ENCODE results near the gene OSBPL5.
"Not testable (repeated sequence)": the region's sequence is repeated elsewhere in the genome, so short reads cannot be mapped to it uniquely, and the experiment has no call there.

Gene OSBPL5

DNA sequence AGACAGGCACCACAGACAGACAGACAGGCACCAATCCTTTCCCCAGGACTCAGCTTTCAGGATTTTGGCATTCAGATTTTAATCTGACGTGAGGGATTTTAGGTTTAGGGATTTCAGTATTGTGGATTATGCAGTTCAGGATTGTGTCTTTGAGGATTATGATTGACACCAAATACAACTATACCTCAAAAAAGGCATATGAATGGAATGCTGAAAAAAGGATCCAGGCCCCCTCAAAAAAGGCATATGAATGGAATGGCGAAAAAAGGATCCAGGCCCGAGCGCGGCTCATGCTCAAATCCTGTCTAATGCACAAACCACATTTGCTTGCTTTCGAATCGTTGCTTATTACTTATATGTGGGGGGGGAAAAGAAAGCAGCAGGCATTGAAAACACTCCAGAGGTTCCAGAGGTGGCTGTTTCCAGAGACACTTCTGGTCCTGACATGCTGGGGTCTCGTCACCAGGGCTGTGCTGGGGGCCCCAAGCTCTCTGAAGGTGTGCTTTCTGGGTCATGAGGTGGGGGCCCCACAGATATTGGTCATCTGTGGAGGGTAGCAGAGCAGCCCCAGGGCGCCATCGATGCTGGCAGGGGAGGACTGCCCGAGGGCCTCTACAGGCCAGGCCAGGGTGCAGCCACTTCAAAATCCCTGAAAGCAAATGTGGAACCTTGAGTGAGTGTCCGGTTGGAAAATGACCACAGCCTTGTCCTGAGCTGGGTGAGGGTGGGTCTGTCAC, 16.8 kb upstream of the OSBPL5 start:
- no peak for DNase-seq

GRCh38 chr11:3180869-3181268, 15.8 kb upstream of the OSBPL5 start:
- no peak for DNase-seq

DNA sequence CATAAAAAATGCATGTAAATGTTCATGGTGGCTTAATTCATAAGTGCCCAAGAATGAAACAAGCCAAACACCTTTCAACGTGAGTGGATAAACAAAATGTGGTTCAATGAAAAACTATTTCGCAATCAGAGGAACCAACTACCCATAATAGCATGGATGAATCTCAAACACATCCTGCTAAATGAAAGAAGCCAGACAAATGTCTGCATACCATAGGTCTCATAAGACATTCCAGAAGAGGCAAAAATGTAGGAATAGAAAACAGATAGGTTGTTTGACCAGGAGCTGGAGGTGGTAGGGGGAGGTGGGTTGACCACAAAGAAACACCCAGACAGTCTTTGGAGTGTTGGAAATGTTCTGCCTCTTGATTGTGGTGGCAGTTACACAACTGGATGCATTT, 13.2 kb upstream of the OSBPL5 start:
- DNase-seq: no peak

- DNase-seq: no peak
Measured at GRCh38 chr11:3177931-3178330, 12.8 kb upstream of the OSBPL5 start.

DNA sequence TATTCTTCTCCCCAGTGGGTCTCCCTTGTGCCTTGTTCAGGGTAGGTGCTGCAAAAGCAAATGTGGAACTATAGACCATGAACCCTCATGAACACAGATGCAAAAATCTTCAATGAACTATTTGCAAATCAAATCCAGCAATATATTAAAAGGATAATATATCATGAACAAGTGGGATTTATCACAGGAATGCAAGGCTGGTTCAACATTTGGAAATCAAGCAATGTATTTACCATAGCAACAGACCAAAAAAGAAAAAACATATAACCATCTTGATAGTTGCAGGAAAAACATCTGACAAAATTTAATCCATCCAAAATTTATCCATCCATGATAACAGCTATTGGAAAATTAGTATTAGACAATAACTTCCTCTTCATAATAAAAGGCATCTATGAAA, 11.4 kb upstream of the OSBPL5 start:
- DNase-seq: no peak

DNA sequence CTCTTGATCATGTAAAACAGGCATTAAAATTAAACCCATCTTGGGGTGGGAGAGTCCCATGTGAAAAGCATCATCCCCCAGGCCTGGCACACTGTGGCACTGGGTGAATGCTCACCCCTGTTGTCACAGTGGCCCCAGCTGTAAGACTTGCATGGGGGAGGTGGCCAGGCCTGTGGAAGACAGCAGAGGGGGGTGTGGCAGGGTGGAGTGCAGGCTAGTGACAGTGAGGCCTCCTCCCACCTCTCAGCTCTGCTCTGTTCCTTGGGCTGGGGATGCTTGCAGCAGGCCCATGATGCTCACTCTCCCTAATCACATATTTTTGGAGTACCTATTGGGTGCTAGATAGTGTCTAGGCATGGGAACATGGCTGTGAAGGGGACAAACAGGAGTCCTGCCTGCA, 10.1 kb upstream of the OSBPL5 start:
- no peak for DNase-seq

GRCh38 chr11:3174387-3174786, 9.3 kb upstream of the OSBPL5 start:
- no peak for DNase-seq

- DNase-seq: no peak
Measured at GRCh38 chr11:3173795-3174194, 8.7 kb upstream of the OSBPL5 start.

GRCh38 chr11:3171931-3172560, 6.9 kb upstream of the OSBPL5 start:
- DNase-seq: no peak

DNA sequence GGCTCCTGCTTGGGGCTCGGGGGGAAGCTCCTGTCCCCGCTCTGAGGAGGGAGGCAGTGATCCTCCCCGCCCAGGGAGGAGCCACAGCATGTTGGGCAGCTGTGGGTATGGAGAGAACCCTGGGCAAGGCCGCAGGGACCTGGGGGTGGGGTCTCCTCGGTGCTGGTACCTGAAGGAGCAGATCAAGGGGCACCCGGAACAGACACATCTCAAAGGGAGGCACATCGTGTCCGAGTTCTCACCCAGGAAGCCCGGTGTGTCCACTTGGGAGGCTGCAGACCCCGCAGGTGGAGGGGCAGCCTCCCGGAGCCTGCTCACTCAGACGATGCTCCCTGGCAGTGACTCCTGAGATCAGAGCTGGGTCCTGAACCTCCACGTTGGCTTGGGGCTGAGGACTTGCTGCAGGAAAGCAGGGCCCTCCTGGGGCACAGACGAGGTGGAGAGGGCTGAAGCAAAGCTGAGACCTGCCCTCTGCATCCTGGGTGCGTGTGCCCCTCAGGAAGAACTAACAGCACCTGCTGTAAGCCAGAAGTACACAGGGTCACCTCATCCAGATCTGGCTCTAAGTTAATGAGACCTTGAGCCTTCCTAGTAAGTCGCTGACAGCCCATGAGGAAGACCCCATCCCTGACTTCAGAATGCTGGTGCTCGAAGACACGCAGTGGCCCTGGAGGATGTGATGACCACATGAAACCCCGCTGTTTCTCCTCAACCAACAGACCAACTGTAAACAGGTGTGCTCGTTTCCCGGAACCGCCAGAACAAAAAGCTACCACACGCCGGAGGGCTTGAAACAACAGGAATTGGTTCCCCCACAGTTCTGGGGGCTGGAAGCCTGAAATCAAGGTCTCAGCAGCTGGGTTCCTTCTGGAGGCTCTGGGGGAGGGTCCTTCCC, 5.9 kb upstream of the OSBPL5 start:
- DNase-seq: no peak

- no peak for DNase-seq
Measured at GRCh38 chr11:3170044-3170755, 5.1 kb upstream of the OSBPL5 start.

- peak in 1 of 2 experiments; percentile 50 for DNase-seq
Measured at GRCh38 chr11:3169255-3170043, 4.3 kb upstream of the OSBPL5 start.

- DNase-seq: not testable (repeated sequence)
Measured at GRCh38 chr11:3168742-3169254, 3.7 kb upstream of the OSBPL5 start.

DNA sequence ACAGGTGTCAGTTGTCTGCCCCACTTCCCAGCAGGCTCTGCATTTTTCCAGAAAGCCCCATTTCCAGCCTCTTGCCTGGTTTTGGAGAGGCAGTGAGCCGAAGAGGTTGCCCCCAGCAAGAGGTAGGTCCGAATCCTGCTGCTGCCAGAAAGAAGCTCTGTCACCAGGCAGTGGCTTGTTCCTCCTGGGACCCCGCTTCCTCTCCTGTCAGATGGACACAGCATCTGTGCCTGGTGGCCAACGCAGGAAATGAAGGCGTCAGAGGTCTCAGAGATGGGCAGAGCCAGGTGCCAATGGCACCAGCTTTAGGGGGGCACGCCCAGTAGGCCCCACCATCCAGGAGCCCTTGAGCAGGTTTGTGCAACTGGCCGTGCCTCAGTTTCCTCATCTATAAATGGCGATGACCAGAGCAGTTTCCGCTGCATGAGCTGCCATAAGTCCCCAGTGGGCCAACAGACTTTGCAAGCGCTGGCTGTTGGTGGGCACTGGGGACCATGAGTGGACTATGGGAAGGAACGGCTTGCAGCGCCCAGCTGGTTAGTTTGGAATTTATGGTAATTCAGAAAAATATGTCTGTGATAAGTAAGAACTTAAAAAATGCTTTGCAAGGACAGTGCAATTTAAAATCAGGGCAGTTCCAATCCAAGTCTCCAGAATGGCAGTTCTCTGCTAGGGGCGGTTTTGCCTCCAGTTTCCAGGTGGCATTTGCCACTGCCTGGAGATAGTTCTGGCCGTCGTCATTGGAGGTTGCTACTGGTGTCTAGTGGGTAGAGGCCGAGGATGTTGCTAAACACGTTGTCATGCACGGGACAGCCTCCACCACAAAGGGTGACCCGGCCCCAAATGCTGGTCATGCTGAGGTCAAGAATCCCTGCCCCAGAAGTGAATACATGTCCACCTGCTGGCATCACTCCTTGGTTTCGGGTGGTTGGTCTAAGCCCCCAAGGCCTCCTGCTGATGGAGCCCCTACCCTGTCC, 2.3 kb upstream of the OSBPL5 start:
- DNase-seq: no peak

DNA sequence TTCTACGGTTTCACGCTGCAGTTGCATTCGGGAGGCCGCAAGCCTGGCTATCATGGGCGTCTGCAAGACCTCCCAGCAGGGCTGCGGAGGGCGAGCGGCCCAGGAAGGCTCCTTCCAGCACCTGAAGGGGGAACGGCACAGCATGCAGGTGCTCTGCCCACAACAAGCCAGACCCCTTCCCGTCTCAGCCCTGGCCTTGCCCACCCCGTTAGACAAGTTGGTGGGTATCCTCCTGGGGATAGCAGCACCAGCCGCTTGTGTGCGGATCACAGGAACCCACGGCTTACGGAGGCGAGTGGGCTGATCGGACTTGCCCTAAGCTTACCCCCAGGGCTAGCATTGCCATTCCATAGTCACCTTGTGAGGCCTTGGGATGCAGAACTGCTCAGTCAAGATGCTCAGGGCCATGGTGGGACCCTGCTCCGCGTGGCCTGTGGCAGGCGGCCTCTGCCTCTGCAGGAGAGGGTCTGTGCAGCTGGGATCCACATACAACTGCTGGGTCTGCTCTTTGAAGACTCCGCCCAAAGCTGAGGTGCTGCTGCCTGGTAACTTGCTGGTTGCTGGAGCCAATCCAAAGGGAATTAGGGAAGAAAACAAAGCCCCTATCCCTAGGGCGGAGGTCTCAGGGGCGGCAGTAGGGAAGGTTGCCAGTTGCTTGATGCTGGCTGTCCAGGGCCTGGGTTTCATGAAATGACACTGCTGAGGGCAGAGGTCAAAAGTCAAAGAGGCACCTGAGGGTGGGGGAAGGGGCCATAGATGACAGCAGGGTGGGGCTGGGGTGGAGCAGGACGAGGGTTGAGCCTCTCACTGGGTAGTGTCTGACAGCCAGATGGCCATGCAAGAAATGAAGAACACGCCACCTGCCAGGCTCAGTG, 1.4 kb upstream of the OSBPL5 start:
- no peak for DNase-seq

DNA sequence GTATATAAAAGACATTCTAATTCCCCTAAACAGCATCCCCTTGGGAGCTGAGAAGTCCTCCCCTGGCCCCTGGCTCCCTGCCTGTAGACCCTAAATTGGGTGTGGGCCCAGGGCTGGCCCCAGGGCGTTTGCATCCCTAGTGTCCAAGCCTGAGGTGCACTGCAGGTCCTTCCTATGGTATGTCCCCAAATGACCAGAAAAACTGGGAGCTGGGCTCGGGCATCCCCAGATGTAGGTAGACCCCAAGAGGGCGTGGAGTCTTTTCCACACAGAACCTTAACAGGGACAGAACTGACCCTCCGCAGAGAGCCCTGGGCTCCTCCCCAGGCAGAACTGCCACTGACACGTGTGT, 782 bp upstream of the OSBPL5 start:
- DNase-seq: no peak

DNA sequence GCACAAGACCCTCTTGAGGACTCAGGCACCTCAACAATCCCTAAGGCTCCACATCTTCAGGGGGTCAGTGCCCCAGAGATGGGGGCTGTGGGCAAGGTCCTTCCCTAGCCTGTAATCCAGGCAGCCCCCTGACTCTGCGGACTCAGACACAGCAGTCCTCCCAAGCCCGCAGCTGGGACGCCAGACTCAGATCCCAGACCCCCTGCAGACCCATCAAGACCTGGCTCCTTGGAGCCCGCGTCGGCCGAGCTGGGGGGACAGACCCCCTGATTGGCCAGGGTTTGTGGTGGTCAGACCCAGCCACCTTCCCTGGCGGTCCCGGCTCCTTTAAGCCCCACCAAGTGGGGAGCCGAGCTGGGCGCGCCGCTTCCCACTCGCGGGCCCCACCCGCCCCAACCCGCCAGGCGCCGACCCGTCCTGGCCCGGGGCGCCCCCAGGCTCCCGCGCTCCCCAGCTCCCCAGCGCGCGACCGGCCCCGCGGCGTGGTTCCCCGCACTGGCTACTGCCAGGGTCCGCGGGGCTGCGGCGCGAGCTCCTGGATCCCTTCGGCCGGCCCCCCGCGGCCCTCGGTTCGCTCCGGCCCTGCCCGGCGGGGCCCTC, 458 bp downstream of the OSBPL5 start:
- peak in 1 of 2 experiments; percentile 53 for DNase-seq

DNA sequence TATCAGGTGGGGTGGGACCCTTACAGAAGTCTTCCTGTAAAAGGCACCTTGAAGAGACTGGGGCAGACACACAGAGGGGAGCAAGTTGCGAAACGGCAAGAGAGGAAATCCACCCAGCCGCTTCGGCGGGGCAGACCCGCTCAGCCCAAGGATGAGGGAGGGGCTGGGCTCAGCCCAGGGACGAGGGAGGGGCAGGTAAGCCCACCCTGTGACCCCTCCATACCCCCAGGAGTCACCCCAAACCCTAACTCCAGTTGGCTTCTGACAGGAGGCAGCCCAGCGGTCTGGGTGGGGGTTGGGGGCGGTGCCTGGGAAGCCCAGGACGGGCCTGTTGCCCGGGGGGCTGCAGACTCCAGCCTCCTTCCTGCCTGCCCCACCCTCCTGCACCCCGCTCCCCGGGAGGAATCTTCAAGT, 965 bp downstream of the OSBPL5 start:
- no peak for DNase-seq

DNA sequence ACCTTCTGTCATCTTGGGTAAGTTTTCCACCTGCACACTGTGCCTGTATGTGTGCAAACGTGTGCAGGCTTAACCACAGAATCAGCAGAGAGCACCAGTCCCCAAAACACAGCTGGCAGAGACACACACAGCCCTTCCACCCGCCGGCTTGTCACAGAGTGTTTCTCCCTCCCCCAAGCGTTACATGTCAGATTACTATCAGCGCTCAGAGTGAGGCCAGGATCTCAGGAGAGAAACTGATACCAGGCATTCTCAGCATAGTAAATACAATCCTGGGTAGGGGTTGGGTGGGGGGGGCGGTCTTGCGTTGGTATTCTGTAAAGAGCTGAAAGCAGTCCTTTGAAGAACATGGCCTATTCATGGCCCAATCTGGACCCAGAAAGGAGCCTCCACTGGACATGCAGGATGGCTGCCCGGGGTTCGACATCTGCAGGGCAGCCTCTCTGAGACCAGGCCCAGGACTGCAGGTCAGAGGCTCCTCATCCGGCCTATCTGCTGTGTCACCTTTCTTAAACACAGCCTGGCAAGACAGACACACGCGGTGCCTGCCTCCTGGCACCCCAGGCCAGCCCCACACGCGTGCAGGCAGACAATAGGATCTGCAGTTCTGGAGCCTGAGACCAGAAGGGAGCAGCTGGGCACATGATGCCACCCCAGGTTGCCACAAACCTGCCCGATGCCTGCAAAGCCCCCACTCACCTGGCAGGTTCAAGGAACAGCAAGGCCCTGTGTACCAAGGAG, 1.7 kb downstream of the OSBPL5 start:
- DNase-seq: peak in 1 of 2 experiments; percentile 46
